ENCODE results near the gene GHRHR.
A peak's percentile ranks its signal among the peaks of the same experiment; 100 is the strongest.

Gene GHRHR

DNA sequence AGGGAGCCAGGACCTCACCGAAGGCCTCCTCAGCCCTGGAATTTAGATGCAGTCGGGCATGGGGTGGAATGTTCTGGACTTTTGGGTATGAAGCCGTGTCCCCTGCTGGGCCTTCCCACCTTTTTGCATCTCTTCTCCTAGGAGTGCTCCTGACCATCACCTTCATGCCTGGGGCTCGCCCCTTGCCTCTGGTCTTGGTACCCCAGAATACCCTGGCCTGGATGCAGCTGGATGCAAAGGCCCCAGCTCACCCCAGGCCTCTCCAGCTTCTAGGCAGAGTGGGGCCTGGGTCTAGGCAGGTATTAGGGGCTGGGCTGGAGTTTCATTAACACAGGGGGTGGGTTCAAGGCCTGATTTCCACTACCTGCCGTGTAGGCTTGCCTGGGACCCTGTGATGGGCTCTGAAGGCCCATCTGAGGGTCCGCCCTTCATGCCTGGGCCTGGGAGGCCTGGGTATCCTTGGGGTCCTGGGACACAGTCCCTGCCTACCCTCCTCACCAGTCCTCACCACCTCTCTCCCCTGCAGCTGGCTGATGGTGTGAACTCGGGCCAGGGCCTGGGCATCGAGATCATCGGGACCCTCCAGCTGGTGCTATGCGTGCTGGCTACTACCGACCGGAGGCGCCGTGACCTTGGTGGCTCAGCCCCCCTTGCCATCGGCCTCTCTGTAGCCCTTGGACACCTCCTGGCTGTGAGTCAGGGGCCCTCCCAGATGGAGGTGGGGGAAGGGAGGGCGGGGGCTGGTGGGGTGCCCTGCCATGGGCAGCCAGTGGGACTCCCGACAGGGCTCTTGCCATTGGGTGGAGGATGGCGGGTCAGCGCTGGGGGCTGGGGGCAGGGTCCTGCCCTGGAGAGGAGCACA lies 42.0 kb upstream of the GHRHR start:
- Histone ChIP-seq H3K27ac (ENCODE audit: low read length) (no peak overlapping the region), H3K9me3 (ENCODE audit: control insufficient read depth in 1 of 2, low read length in 2 of 2) (peaks cover 2 to 3% of the 10 kb centered on the region in 2 donors), H3K36me3 (ENCODE audit: control insufficient read depth in 1 of 2, insufficient read depth in 2 of 2, low read length in 2 of 2) (peaks cover 8 to 35% of the 10 kb centered on the region in 2 donors), H3K4me1 (ENCODE audit: control insufficient read depth in 1 of 2, insufficient read depth in 2 of 2, low read length in 2 of 2) (peaks cover 12 to 26% of the 10 kb centered on the region in 2 donors), H3K4me3 (ENCODE audit: low read depth in 1 of 2, low read length in 2 of 2) (no peak overlapping the region), H3K27me3 (ENCODE audit: low read depth, low read length) (no peaks in the 10 kb centered on the region)

GRCh38 chr7:30922596-30922995 lies 41.2 kb upstream of the GHRHR start:
- H3K27ac ChIP-seq (ENCODE audit: low read length), result no peak overlapping the region
- no peaks in the 10 kb centered on the region for H3K27me3 ChIP-seq (ENCODE audit: low read depth, low read length)
- peaks cover 8 to 10% of the 10 kb centered on the region in 2 donors for H3K9me3 ChIP-seq (ENCODE audit: control insufficient read depth in 1 of 2, low read length in 2 of 2)
- no peak overlapping the region for H3K4me3 ChIP-seq (ENCODE audit: low read depth in 1 of 2, low read length in 2 of 2)
- H3K36me3 ChIP-seq (ENCODE audit: control insufficient read depth in 1 of 2, insufficient read depth in 2 of 2, low read length in 2 of 2), result peaks cover 8 to 44% of the 10 kb centered on the region in 2 donors
- H3K4me1 ChIP-seq (ENCODE audit: control insufficient read depth in 1 of 2, insufficient read depth in 2 of 2, low read length in 2 of 2), result peaks cover 12 to 19% of the 10 kb centered on the region in 2 donors

DNA sequence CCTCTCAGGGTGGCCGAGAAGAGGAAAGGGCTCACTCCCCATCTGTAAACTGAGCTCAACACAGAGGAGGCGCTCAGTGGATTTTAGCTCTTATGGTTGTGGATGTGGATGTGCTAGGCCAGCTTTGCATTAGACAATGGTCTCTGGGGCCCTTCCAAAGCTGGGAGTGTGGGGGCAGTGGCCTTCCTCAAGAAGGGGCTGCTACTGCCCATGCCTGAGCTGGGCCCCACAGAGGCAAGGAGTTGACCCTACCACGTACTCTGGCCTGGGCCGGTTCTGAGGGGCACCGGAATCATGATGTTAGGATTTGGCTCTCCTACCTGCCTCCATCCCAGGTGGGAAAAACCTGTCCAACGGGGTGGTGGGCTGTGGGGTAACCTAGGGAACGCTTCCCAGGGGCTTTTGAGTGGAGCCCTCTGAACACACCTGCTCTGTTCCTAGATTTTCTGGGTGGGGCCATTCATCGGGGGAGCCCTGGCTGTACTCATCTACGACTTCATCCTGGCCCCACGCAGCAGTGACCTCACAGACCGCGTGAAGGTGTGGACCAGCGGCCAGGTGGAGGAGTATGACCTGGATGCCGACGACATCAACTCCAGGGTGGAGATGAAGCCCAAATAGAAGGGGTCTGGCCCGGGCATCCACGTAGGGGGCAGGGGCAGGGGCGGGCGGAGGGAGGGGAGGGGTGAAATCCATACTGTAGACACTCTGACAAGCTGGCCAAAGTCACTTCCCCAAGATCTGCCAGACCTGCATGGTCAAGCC lies 40.6 kb upstream of the GHRHR start:
- peaks cover 8 to 45% of the 10 kb centered on the region in 2 donors for H3K36me3 ChIP-seq (ENCODE audit: control insufficient read depth in 1 of 2, insufficient read depth in 2 of 2, low read length in 2 of 2)
- H3K27ac ChIP-seq (ENCODE audit: low read length), result no peak overlapping the region
- H3K4me3 ChIP-seq (ENCODE audit: low read depth in 1 of 2, low read length in 2 of 2), result no peak overlapping the region

GRCh38 chr7:30923774-30924413 lies 39.9 kb upstream of the GHRHR start:
- Histone ChIP-seq H3K9me3 (ENCODE audit: control insufficient read depth in 1 of 2, low read length in 2 of 2) (peaks cover 8 to 10% of the 10 kb centered on the region in 2 donors), H3K4me3 (ENCODE audit: low read depth in 1 of 2, low read length in 2 of 2) (no peak overlapping the region), H3K27ac (ENCODE audit: low read length) (no peak overlapping the region), H3K27me3 (ENCODE audit: low read depth, low read length) (no peaks in the 10 kb centered on the region), H3K36me3 (ENCODE audit: control insufficient read depth in 1 of 2, insufficient read depth in 2 of 2, low read length in 2 of 2) (peaks cover 8 to 45% of the 10 kb centered on the region in 2 donors), H3K4me1 (ENCODE audit: control insufficient read depth in 1 of 2, insufficient read depth in 2 of 2, low read length in 2 of 2) (peaks cover 12 to 19% of the 10 kb centered on the region in 2 donors)

More for the DNA sequence above, 40.6 kb upstream of the GHRHR start:
- no peaks in the 10 kb centered on the region for H3K27me3 ChIP-seq (ENCODE audit: low read depth, low read length)
- peaks cover 8 to 10% of the 10 kb centered on the region in 2 donors for H3K9me3 ChIP-seq (ENCODE audit: control insufficient read depth in 1 of 2, low read length in 2 of 2)
- peaks cover 12 to 19% of the 10 kb centered on the region in 2 donors for H3K4me1 ChIP-seq (ENCODE audit: control insufficient read depth in 1 of 2, insufficient read depth in 2 of 2, low read length in 2 of 2)

- Histone ChIP-seq H3K4me1 (ENCODE audit: control insufficient read depth in 1 of 2, insufficient read depth in 2 of 2, low read length in 2 of 2) (peaks cover 12 to 19% of the 10 kb centered on the region in 2 donors), H3K4me3 (ENCODE audit: low read depth in 1 of 2, low read length in 2 of 2) (no peak overlapping the region), H3K9me3 (ENCODE audit: control insufficient read depth in 1 of 2, low read length in 2 of 2) (peaks cover 8 to 10% of the 10 kb centered on the region in 2 donors), H3K27ac (ENCODE audit: low read length) (no peak overlapping the region), H3K36me3 (ENCODE audit: control insufficient read depth in 1 of 2, insufficient read depth in 2 of 2, low read length in 2 of 2) (peaks cover 8 to 45% of the 10 kb centered on the region in 2 donors), H3K27me3 (ENCODE audit: low read depth, low read length) (no peaks in the 10 kb centered on the region)
Measured at GRCh38 chr7:30924624-30925023, 39.1 kb upstream of the GHRHR start.

DNA sequence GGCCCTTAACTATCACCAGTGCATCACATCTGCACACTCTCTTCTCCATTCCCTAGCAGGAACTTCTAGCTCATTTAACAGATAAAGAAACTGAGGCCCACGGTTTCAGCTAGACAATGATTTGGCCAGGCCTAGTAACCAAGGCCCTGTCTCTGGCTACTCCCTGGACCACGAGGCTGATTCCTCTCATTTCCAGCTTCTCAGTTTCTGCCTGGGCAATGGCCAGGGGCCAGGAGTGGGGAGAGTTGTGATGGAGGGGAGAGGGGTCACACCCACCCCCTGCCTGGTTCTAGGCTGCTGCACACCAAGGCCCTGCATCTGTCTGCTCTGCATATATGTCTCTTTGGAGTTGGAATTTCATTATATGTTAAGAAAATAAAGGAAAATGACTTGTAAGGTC lies 38.6 kb upstream of the GHRHR start:
- H3K4me1 ChIP-seq (ENCODE audit: control insufficient read depth in 1 of 2, insufficient read depth in 2 of 2, low read length in 2 of 2), result peaks cover 7 to 18% of the 10 kb centered on the region in 2 donors
- peaks cover 8 to 10% of the 10 kb centered on the region in 2 donors for H3K9me3 ChIP-seq (ENCODE audit: control insufficient read depth in 1 of 2, low read length in 2 of 2)
- peaks cover 8 to 45% of the 10 kb centered on the region in 2 donors for H3K36me3 ChIP-seq (ENCODE audit: control insufficient read depth in 1 of 2, insufficient read depth in 2 of 2, low read length in 2 of 2)
- H3K27me3 ChIP-seq (ENCODE audit: low read depth, low read length), result no peaks in the 10 kb centered on the region
- H3K4me3 ChIP-seq (ENCODE audit: low read depth in 1 of 2, low read length in 2 of 2), result no peak overlapping the region
- H3K27ac ChIP-seq (ENCODE audit: low read length), result no peak overlapping the region

DNA sequence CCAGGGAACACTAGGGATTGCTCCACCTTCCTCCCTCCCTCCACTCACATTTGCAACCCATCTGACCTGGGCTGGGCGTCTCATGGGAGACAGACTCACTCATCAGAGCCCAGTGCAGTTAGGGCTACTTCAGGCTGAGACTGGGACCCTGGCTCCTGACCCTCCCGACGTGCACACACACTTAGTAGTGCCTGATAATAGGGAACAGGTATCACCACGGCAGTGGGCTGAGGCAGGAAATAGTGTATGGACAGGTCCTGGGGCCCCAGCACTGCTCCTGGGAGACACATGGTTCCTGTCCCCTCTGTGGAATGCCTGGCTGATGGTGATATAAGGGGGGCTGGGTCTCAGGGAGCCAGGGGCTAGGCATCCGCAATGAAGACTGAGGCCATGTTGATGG lies 37.8 kb upstream of the GHRHR start:
- peaks cover 8 to 45% of the 10 kb centered on the region in 2 donors for H3K36me3 ChIP-seq (ENCODE audit: control insufficient read depth in 1 of 2, insufficient read depth in 2 of 2, low read length in 2 of 2)
- no peaks in the 10 kb centered on the region for H3K27me3 ChIP-seq (ENCODE audit: low read depth, low read length)
- no peak overlapping the region for H3K27ac ChIP-seq (ENCODE audit: low read length)
- peaks cover 8 to 10% of the 10 kb centered on the region in 2 donors for H3K9me3 ChIP-seq (ENCODE audit: control insufficient read depth in 1 of 2, low read length in 2 of 2)
- no peak overlapping the region for H3K4me3 ChIP-seq (ENCODE audit: low read depth in 1 of 2, low read length in 2 of 2)
- peaks cover 0 to 13% of the 10 kb centered on the region in 2 donors for H3K4me1 ChIP-seq (ENCODE audit: control insufficient read depth in 1 of 2, insufficient read depth in 2 of 2, low read length in 2 of 2)

DNA sequence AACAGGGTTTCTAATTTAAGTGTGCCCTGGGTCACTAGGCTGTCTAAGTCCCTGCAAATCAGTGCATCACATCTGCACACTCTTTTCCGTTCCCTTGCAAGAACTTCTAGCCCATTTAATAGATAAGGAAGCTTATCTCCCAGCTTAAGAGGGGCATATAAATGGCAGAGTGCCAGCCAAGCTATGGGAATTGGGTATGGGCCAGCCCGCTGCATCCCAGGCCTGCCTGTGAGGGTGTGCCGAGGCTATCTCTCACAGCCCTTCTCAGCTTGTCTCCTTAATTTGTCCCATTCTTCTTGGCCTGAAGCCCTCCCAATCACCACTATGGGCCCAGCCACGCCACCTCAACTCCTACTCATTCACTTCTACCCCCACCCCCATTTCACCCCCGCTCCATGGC lies 37.4 kb upstream of the GHRHR start:
- Histone ChIP-seq H3K27me3 (ENCODE audit: low read depth, low read length) (no peaks in the 10 kb centered on the region), H3K27ac (ENCODE audit: low read length) (no peak overlapping the region), H3K4me3 (ENCODE audit: low read depth in 1 of 2, low read length in 2 of 2) (peak overlapping the region in 1 of 2 donors; percentile 9), H3K9me3 (ENCODE audit: control insufficient read depth in 1 of 2, low read length in 2 of 2) (peaks cover 8 to 10% of the 10 kb centered on the region in 2 donors), H3K36me3 (ENCODE audit: control insufficient read depth in 1 of 2, insufficient read depth in 2 of 2, low read length in 2 of 2) (peaks cover 8 to 45% of the 10 kb centered on the region in 2 donors), H3K4me1 (ENCODE audit: control insufficient read depth in 1 of 2, insufficient read depth in 2 of 2, low read length in 2 of 2) (peaks cover 0 to 13% of the 10 kb centered on the region in 2 donors)

GRCh38 chr7:30927040-30927439 lies 36.7 kb upstream of the GHRHR start:
- H3K4me3 ChIP-seq (ENCODE audit: low read depth in 1 of 2, low read length in 2 of 2), result peak overlapping the region in 1 of 2 donors; percentile 9
- H3K4me1 ChIP-seq (ENCODE audit: control insufficient read depth in 1 of 2, insufficient read depth in 2 of 2, low read length in 2 of 2), result peaks cover 0 to 13% of the 10 kb centered on the region in 2 donors
- H3K9me3 ChIP-seq (ENCODE audit: control insufficient read depth in 1 of 2, low read length in 2 of 2), result peaks cover 8 to 10% of the 10 kb centered on the region in 2 donors
- no peak overlapping the region for H3K27ac ChIP-seq (ENCODE audit: low read length)
- no peaks in the 10 kb centered on the region for H3K27me3 ChIP-seq (ENCODE audit: low read depth, low read length)
- H3K36me3 ChIP-seq (ENCODE audit: control insufficient read depth in 1 of 2, insufficient read depth in 2 of 2, low read length in 2 of 2), result peaks cover 8 to 45% of the 10 kb centered on the region in 2 donors

DNA sequence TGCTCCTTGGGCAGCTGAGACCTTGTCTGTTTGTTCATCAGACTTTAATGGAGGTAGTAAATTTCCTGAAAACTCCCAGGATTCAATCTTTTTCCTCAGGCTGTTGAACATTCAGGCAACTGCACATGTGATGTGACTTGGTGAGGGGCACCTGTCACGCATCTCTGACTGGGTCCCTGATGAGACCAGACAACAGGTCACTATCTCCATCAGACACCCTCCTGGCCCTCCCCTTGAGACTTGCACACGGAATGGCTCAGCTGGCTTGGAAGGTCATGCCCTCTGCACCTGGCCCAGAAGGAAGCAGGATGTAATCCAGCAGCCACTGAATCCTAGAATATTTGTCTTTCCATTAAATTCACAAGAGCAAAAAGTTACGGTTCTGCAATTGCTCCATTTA lies 36.2 kb upstream of the GHRHR start:
- Histone ChIP-seq H3K4me3 (ENCODE audit: low read depth in 1 of 2, low read length in 2 of 2) (no peak overlapping the region), H3K36me3 (ENCODE audit: control insufficient read depth in 1 of 2, insufficient read depth in 2 of 2, low read length in 2 of 2) (peaks cover 8 to 45% of the 10 kb centered on the region in 2 donors), H3K27ac (ENCODE audit: low read length) (no peak overlapping the region), H3K4me1 (ENCODE audit: control insufficient read depth in 1 of 2, insufficient read depth in 2 of 2, low read length in 2 of 2) (peaks cover 0 to 13% of the 10 kb centered on the region in 2 donors), H3K27me3 (ENCODE audit: low read depth, low read length) (no peaks in the 10 kb centered on the region), H3K9me3 (ENCODE audit: control insufficient read depth in 1 of 2, low read length in 2 of 2) (peaks cover 8 to 10% of the 10 kb centered on the region in 2 donors)
